Measurements from ENCODE around the gene RUNX1. TPM values are rescaled to one million over a fixed set of nuclear protein-coding genes. Genes with fewer than 3 reads are reported as not detected.

Gene RUNX1
- total and polyA plus RNA-seq, 2 donors (not counting 3 experiments of a cell fraction or from before 2014, with no cell fraction given), result 4.6 to 17.9 TPM

DNA sequence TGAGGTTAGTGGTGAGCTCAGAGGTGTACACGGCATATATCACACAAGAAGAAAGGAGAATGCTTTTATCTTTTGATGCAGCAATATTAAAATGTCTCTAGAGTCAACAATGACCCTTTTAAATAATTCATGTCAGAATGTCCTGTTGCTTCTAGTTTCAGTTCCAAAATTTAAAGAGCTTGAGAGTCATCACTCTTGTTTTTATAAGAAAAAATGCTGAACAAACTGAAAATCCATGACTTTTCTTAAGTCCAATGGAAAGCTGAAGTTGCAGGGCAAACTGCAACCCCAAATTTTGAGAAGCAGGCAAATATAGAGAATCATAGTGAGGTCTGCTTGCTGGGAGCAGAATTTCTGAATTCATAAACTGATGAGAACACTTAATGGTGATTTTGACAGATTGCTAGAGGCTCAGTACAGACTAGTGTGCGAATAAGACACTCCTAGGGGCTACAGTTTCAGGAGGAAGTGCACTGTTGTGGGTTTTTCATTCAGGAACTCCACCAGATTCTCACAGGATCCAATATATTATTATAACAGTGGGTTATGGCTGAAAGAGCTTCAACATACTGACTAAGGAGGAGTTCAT is 245.2 kb downstream of the RUNX1 start:
- intact Hi-C loops (cut with micrococcal nuclease), result loop anchor here (10.0 kb wide), 1 partner anchor 451 kb away; no protein-coding TSS in a partner anchor

DNA sequence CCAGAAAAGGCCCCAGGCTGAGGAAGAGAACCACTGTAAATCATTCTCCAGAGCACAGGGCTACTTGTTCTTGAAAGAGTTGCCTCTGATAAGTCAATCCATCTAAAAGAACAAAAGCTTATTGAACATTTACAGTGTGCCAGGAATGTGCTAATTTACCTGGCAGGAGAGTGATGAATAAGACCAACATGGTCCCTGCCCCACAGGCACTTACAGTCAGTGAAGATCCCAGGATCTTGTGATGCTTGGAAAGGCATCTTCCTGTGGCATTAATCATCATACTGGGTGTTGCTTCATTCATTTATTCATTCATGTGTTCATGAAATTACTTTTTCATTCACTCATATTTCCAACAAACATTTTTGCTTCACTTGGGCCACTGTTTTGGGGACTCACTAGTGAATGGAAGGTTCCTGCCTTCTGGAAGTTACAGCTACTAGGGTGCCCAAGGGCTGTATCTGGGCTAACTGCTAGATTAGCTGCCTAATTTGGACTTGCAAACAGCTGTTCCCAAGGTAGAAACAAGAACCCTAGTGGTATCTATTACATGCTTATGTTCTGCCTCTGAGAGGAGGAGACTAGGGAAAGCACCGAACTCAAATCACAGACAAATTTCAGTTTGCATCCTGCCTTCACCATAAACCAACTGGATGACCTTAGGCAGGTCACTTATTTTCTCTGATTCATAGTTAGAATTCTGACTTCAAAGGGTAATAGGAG is 246.8 kb downstream of the RUNX1 start:
- CTCF ChIA-PET, result interaction anchor here (1.3 kb wide), 1 partner anchor 9 kb away, joined by 3 read pairs; no protein-coding TSS in a partner anchor
- Histone ChIP-seq H4K20me1 (replicated peaks; ENCODE audit: control insufficient read depth, extremely low read depth, insufficient read depth, low read length) (no peaks in the 10 kb centered on the region), H3K36me3 (ENCODE audit: control insufficient read depth in 2 of 2, extremely low read depth in 1 of 2, insufficient read depth in 2 of 2, low read length in 2 of 2) (no peaks in the 10 kb centered on the region), H3K9me3 (replicated peaks; ENCODE audit: control insufficient read depth, insufficient read depth, low read length) (no peaks in the 10 kb centered on the region), H3K4me1 (ENCODE audit: control insufficient read depth, extremely low read depth, insufficient read depth, low read length) (peaks cover 6% of the 10 kb centered on the region), H3K9me1 (replicated peaks; ENCODE audit: control insufficient read depth, extremely low read depth, insufficient read depth, low read length) (no peaks in the 10 kb centered on the region), H2AFZ (ENCODE audit: low read depth, low read length) (no peak overlapping the region), H3K9ac (replicated peaks; ENCODE audit: extremely low read depth, insufficient read depth, low read length) (no peak overlapping the region), H3K4me2 (ENCODE audit: insufficient read depth, low read length) (no peak overlapping the region), H3K27ac (ENCODE audit: insufficient read depth, low read depth, low read length) (no peak overlapping the region), H3K27me3 (ENCODE audit: control insufficient read depth in 2 of 2, insufficient read depth in 2 of 2, low read length in 2 of 2) (no peaks in the 10 kb centered on the region), H3K79me2 (ENCODE audit: control insufficient read depth, insufficient read depth, low read length) (peaks cover 33% of the 10 kb centered on the region), H3K4me3 (replicated peaks in 1 of 3; ENCODE audit: insufficient read depth in 1 of 3, low read depth in 1 of 3, low read length in 3 of 3) (no peak overlapping the region)
- POLR2A ChIA-PET, result no interaction called here
- BruUV-seq (replicated peaks), result no TSS peak
- FAIRE-seq (no peak), DNase-seq (ENCODE audit: low read depth, low spot score) (no peak)
- intact Hi-C loops (cut with micrococcal nuclease), result loop anchor here (10.0 kb wide), 1 partner anchor 452 kb away; no protein-coding TSS in a partner anchor
- dilution Hi-C loops (cut with MboI; ENCODE audit: extremely low pct_ligation_motif_present, low sequenced_read_pairs), result no loop called here
- TF ChIP-seq EZH2 (IDR thresholded peaks at IDR 0.05; ENCODE audit: borderline replicate concordance, low read depth, low read length, severe bottlenecking) (no peak), FOS (IDR thresholded peaks at IDR 0.05; ENCODE audit: borderline replicate concordance, insufficient read depth, low read length) (no peak), POLR2A (IDR thresholded peaks at IDR 0.05; ENCODE audit: low read depth, low read length) (no peak), MYC (IDR thresholded peaks at IDR 0.05; ENCODE audit: low read depth, low read length) (no peak), MAX (IDR thresholded peaks at IDR 0.05; ENCODE audit: insufficient read depth, insufficient read length) (no peak), JUN (IDR thresholded peaks at IDR 0.05; ENCODE audit: borderline replicate concordance, insufficient read depth, insufficient read length, low read depth) (no peak), GATA2 (IDR thresholded peaks at IDR 0.05; ENCODE audit: insufficient read depth, insufficient read length, low read depth, low read length) (no peak), CTCF (IDR thresholded peaks at IDR 0.05; ENCODE audit: extremely low read depth in 1 of 2, insufficient read depth in 1 of 2, low read depth in 1 of 2, low read length in 2 of 2) (no peak), POLR2AphosphoS5 (IDR thresholded peaks at IDR 0.05; ENCODE audit: insufficient read depth, low read depth, low read length) (no peak)

More for the DNA sequence above, 245.2 kb downstream of the RUNX1 start:
- FAIRE-seq (no peak), DNase-seq (ENCODE audit: low read depth, low spot score) (no peak)
- H3K4me1 ChIP-seq (ENCODE audit: control insufficient read depth, extremely low read depth, insufficient read depth, low read length), result peaks cover 20% of the 10 kb centered on the region
- ChIA-PET POLR2A (interaction anchor here (1.0 kb wide), 1 partner anchor 43 kb away, joined by 3 read pairs; no protein-coding TSS in a partner anchor), CTCF (interaction anchor here (0.7 to 1.3 kb wide), 3 partner anchors 13 to 83 kb away, joined by 3 to 4 read pairs (median 3); no protein-coding TSS in a partner anchor)
- H3K27ac ChIP-seq (ENCODE audit: insufficient read depth, low read depth, low read length), result no peak overlapping the region
- H3K9ac ChIP-seq (replicated peaks; ENCODE audit: extremely low read depth, insufficient read depth, low read length), result no peak overlapping the region
- H3K79me2 ChIP-seq (ENCODE audit: control insufficient read depth, insufficient read depth, low read length), result peaks cover 33% of the 10 kb centered on the region
- no peaks in the 10 kb centered on the region for H3K9me3 ChIP-seq (replicated peaks; ENCODE audit: control insufficient read depth, insufficient read depth, low read length)
- no peak overlapping the region for H3K4me2 ChIP-seq (ENCODE audit: insufficient read depth, low read length)
- dilution Hi-C loops (cut with MboI; ENCODE audit: extremely low pct_ligation_motif_present, low sequenced_read_pairs), result no loop called here
- H3K36me3 ChIP-seq (ENCODE audit: control insufficient read depth in 2 of 2, extremely low read depth in 1 of 2, insufficient read depth in 2 of 2, low read length in 2 of 2), result no peaks in the 10 kb centered on the region
- no peaks in the 10 kb centered on the region for H3K27me3 ChIP-seq (ENCODE audit: control insufficient read depth in 2 of 2, insufficient read depth in 2 of 2, low read length in 2 of 2)
- H2AFZ ChIP-seq (ENCODE audit: low read depth, low read length), result no peak overlapping the region
- no TSS peak for BruUV-seq (replicated peaks)
- H3K4me3 ChIP-seq (replicated peaks in 1 of 3; ENCODE audit: insufficient read depth in 1 of 3, low read depth in 1 of 3, low read length in 3 of 3), result no peak overlapping the region
- TF ChIP-seq MAX (IDR thresholded peaks at IDR 0.05; ENCODE audit: insufficient read depth, insufficient read length) (no peak), POLR2AphosphoS5 (IDR thresholded peaks at IDR 0.05; ENCODE audit: insufficient read depth, low read depth, low read length) (no peak), JUN (IDR thresholded peaks at IDR 0.05; ENCODE audit: borderline replicate concordance, insufficient read depth, insufficient read length, low read depth) (no peak)
- no peaks in the 10 kb centered on the region for H4K20me1 ChIP-seq (replicated peaks; ENCODE audit: control insufficient read depth, extremely low read depth, insufficient read depth, low read length)
- no peaks in the 10 kb centered on the region for H3K9me1 ChIP-seq (replicated peaks; ENCODE audit: control insufficient read depth, extremely low read depth, insufficient read depth, low read length)

All from endothelial cell of umbilical vein (primary cell).